ENCODE measurements around the gene TBCD. TPM values are rescaled to one million over a fixed set of nuclear protein-coding genes. Genes with fewer than 3 reads are reported as not detected.
"Not testable (repeated sequence)": the region's sequence is repeated elsewhere in the genome, so short reads cannot be mapped to it uniquely, and the experiment has no call there.

Gene TBCD
- total RNA-seq, 1 donor from 2014 or later = 44.5 TPM

- no peak for DNase-seq
Observed at GRCh38 chr17:82767041-82767754, 15.3 kb downstream of the TBCD start.

- no peak for DNase-seq
Observed at GRCh38 chr17:82769041-82769440, 17.2 kb downstream of the TBCD start.

- DNase-seq = no peak
Observed at GRCh38 chr17:82772026-82772425, 20.2 kb downstream of the TBCD start.

GRCh38 chr17:82774456-82774855 lies 22.6 kb downstream of the TBCD start:
- DNase-seq = not testable (repeated sequence)

- DNase-seq = no peak
Observed at GRCh38 chr17:82775001-82775823, 23.3 kb downstream of the TBCD start.

GRCh38 chr17:82776454-82776853 lies 24.6 kb downstream of the TBCD start:
- no peak for DNase-seq

- not testable (repeated sequence) for DNase-seq
Observed at GRCh38 chr17:82777778-82778375, 26.0 kb downstream of the TBCD start.

- no peak for DNase-seq
Observed at GRCh38 chr17:82779541-82779940, 27.7 kb downstream of the TBCD start.

- no peak for DNase-seq
Observed at GRCh38 chr17:82780195-82780594, 28.3 kb downstream of the TBCD start.

GRCh38 chr17:82780971-82781893 lies 29.4 kb downstream of the TBCD start:
- no peak for DNase-seq

- peak; percentile 82 for DNase-seq
Observed at GRCh38 chr17:82781894-82782274, 30.0 kb downstream of the TBCD start.

- DNase-seq = no peak
Observed at GRCh38 chr17:82782657-82783207, 30.9 kb downstream of the TBCD start.

GRCh38 chr17:82783498-82783897 lies 31.6 kb downstream of the TBCD start:
- DNase-seq = no peak

GRCh38 chr17:82785581-82785980 lies 33.7 kb downstream of the TBCD start:
- DNase-seq = not testable (repeated sequence)

GRCh38 chr17:82786427-82786826 lies 34.6 kb downstream of the TBCD start:
- no peak for DNase-seq

- no peak for DNase-seq
Observed at GRCh38 chr17:82787081-82787848, 35.4 kb downstream of the TBCD start.

GRCh38 chr17:82788206-82789001 lies 36.5 kb downstream of the TBCD start:
- DNase-seq = no peak

- DNase-seq = no peak
Observed at GRCh38 chr17:82789051-82789592, 37.3 kb downstream of the TBCD start.

- no peak for DNase-seq
Observed at GRCh38 chr17:82789806-82790205, 37.9 kb downstream of the TBCD start.

- DNase-seq = no peak
Observed at GRCh38 chr17:82790391-82790790, 38.5 kb downstream of the TBCD start.
